Karpas-422 (cell line): ENCODE results near the gene CACNA1E. TPM values are rescaled to one million over a fixed set of nuclear protein-coding genes. Genes with fewer than 3 reads are reported as not detected.

Experiments used
- DNase-seq: peaks from one replicate; pipeline ENCODE4 v3.0.0-alpha.2; 2015
- H2AFZ ChIP-seq: fragments of 200-600 bp; sonication (generic); 2 replicates; pipeline ENCODE4 v1.6.1; 2014; ENCODE audit warnings: antibody characterized with exemption, low read length, mixed read lengths
- H3K27ac ChIP-seq: fragments of 200-600 bp; sonication (generic); 2 replicates; pipeline ENCODE4 v1.5.1; 2014; ENCODE audit warnings: mild to moderate bottlenecking, low read length, moderate library complexity
- H3K27me3 ChIP-seq: fragments of 200-600 bp; sonication (generic); 2 replicates; pipeline ENCODE4 v1.6.1; 2014; ENCODE audit warnings: low read length, mixed read lengths
- H3K36me3 ChIP-seq: fragments of 200-600 bp; sonication (generic); 2 replicates; pipeline ENCODE4 v1.6.1; 2014; ENCODE audit warnings: low read length, mixed read lengths; ENCODE audit not compliant: insufficient read depth
- H3K4me1 ChIP-seq: fragments of 200-600 bp; sonication (generic); 2 replicates; pipeline ENCODE4 v1.6.1; 2014; ENCODE audit warnings: mild to moderate bottlenecking, low read length, mixed read lengths
- H3K4me2 ChIP-seq: fragments of 200-600 bp; sonication (generic); 2 replicates; pipeline ENCODE4 v1.6.1; 2014; ENCODE audit warnings: low read length, low read depth, mild to moderate bottlenecking; ENCODE audit not compliant: poor library complexity, severe bottlenecking
- H3K4me3 ChIP-seq: fragments of 200-600 bp; sonication (generic); 2 replicates; pipeline ENCODE4 v1.5.1; 2014; ENCODE audit warnings: mild to moderate bottlenecking, antibody characterized with exemption, low read length, mixed read lengths
- H3K79me2 ChIP-seq: fragments of 200-600 bp; sonication (generic); 2 replicates; pipeline ENCODE4 v1.6.1; 2014; ENCODE audit warnings: mild to moderate bottlenecking, low read length, mixed read lengths
- H3K9ac ChIP-seq: fragments of 200-600 bp; sonication (generic); 2 replicates; pipeline ENCODE4 v1.6.0; 2014; ENCODE audit warnings: low read length
- H3K9me2 ChIP-seq: fragments of 200-600 bp; sonication (generic), shearing (Covaris generic); replicated peaks from 2 replicates; pipeline ENCODE4 v1.6.0; 2014; ENCODE audit warnings: mild to moderate bottlenecking, low read length, moderate library complexity; ENCODE audit not compliant: insufficient read depth
- H3K9me3 ChIP-seq: fragments of 300-700, 200-600 bp; sonication (generic); 2 replicates; pipeline ENCODE4 v1.6.1; 2014; ENCODE audit warnings: low read length, mixed read lengths
- H4K20me1 ChIP-seq: fragments of 200-600 bp; sonication (generic); 2 replicates; pipeline ENCODE4 v1.6.1; 2014; ENCODE audit warnings: mild to moderate bottlenecking, antibody characterized with exemption, low read length, low read depth; ENCODE audit not compliant: insufficient read depth
- total RNA-seq: library from RNA; depleted of rRNA; stranded (reverse); fragments of >200 nt; shearing (Covaris generic); gene quantifications from 2 replicates; pipeline ENCODE4 v1.2.3, GENCODE V29; 2014; ENCODE audit warnings: low replicate concordance

Gene CACNA1E
- total RNA-seq, 1 experiment from 2014 or later: not detected

- Histone ChIP-seq H3K27me3 (no peaks in the 10 kb centered on the region), H3K9me2 (no peaks in the 10 kb centered on the region), H3K79me2 (no peaks in the 10 kb centered on the region), H4K20me1 (no peaks in the 10 kb centered on the region), H3K4me3 (no peak overlapping the region), H3K36me3 (no peaks in the 10 kb centered on the region), H3K9ac (no peak overlapping the region), H2AFZ (no peak overlapping the region), H3K9me3 (no peaks in the 10 kb centered on the region), H3K27ac (no peak overlapping the region), H3K4me2 (no peak overlapping the region), H3K4me1 (no peaks in the 10 kb centered on the region)
- DNase-seq: no peak
Measured at GRCh38 chr1:181488866-181489265, 5.5 kb downstream of the CACNA1E start.

- Histone ChIP-seq H3K27me3 (no peaks in the 10 kb centered on the region), H3K4me1 (no peaks in the 10 kb centered on the region), H3K4me3 (no peak overlapping the region), H3K36me3 (no peaks in the 10 kb centered on the region), H3K79me2 (no peaks in the 10 kb centered on the region), H3K9me2 (no peaks in the 10 kb centered on the region), H4K20me1 (no peaks in the 10 kb centered on the region), H3K4me2 (no peak overlapping the region), H3K27ac (no peak overlapping the region), H3K9me3 (no peaks in the 10 kb centered on the region), H2AFZ (no peak overlapping the region), H3K9ac (no peak overlapping the region)
- no peak for DNase-seq
Measured at GRCh38 chr1:181490276-181490675, 7.0 kb downstream of the CACNA1E start.

GRCh38 chr1:181490740-181491712, 7.7 kb downstream of the CACNA1E start:
- H3K4me3 ChIP-seq: no peak overlapping the region
- no peaks in the 10 kb centered on the region for H3K9me3 ChIP-seq
- no peak overlapping the region for H3K27ac ChIP-seq

GRCh38 chr1:181493166-181493565, 9.8 kb downstream of the CACNA1E start:
- Histone ChIP-seq H3K9me2 (no peaks in the 10 kb centered on the region), H3K4me3 (no peak overlapping the region), H3K27me3 (no peaks in the 10 kb centered on the region), H3K9me3 (no peaks in the 10 kb centered on the region), H2AFZ (no peak overlapping the region), H3K27ac (no peak overlapping the region), H3K9ac (no peak overlapping the region), H3K79me2 (no peaks in the 10 kb centered on the region), H3K36me3 (no peaks in the 10 kb centered on the region), H4K20me1 (no peaks in the 10 kb centered on the region), H3K4me1 (no peaks in the 10 kb centered on the region), H3K4me2 (no peak overlapping the region)
- no peak for DNase-seq

More at GRCh38 chr1:181490740-181491712, 7.7 kb downstream of the CACNA1E start:
- no peaks in the 10 kb centered on the region for H3K4me1 ChIP-seq
- H3K9me2 ChIP-seq: no peaks in the 10 kb centered on the region
- no peak overlapping the region for H2AFZ ChIP-seq
- no peaks in the 10 kb centered on the region for H3K79me2 ChIP-seq
- H3K9ac ChIP-seq: no peak overlapping the region
- no peaks in the 10 kb centered on the region for H3K36me3 ChIP-seq
- no peak overlapping the region for H3K4me2 ChIP-seq
- no peak for DNase-seq
- no peaks in the 10 kb centered on the region for H4K20me1 ChIP-seq
- H3K27me3 ChIP-seq: no peaks in the 10 kb centered on the region

- Histone ChIP-seq H3K4me3 (no peak overlapping the region), H3K9me2 (no peaks in the 10 kb centered on the region), H3K36me3 (no peaks in the 10 kb centered on the region), H3K79me2 (no peaks in the 10 kb centered on the region), H3K27me3 (no peaks in the 10 kb centered on the region), H3K4me1 (no peaks in the 10 kb centered on the region), H4K20me1 (no peaks in the 10 kb centered on the region), H2AFZ (no peak overlapping the region), H3K27ac (no peak overlapping the region), H3K9ac (no peak overlapping the region), H3K4me2 (no peak overlapping the region), H3K9me3 (no peaks in the 10 kb centered on the region)
- no peak for DNase-seq
Measured at GRCh38 chr1:181493885-181494284, 10.6 kb downstream of the CACNA1E start.

GRCh38 chr1:181496759-181497158, 13.4 kb downstream of the CACNA1E start:
- no peaks in the 10 kb centered on the region for H3K27me3 ChIP-seq
- no peak for DNase-seq
- no peak overlapping the region for H3K4me3 ChIP-seq
- H3K9ac ChIP-seq: no peak overlapping the region
- H3K79me2 ChIP-seq: no peaks in the 10 kb centered on the region
- no peak overlapping the region for H2AFZ ChIP-seq
- no peaks in the 10 kb centered on the region for H3K9me2 ChIP-seq
- H4K20me1 ChIP-seq: no peaks in the 10 kb centered on the region
- H3K9me3 ChIP-seq: no peaks in the 10 kb centered on the region
- H3K4me1 ChIP-seq: no peaks in the 10 kb centered on the region
- no peaks in the 10 kb centered on the region for H3K36me3 ChIP-seq
- no peak overlapping the region for H3K27ac ChIP-seq
- H3K4me2 ChIP-seq: no peak overlapping the region

- Histone ChIP-seq H3K36me3 (no peaks in the 10 kb centered on the region), H3K9me2 (no peaks in the 10 kb centered on the region), H3K27ac (no peak overlapping the region), H3K79me2 (no peaks in the 10 kb centered on the region), H3K9me3 (no peaks in the 10 kb centered on the region), H4K20me1 (no peaks in the 10 kb centered on the region), H3K4me2 (no peak overlapping the region), H3K4me3 (no peak overlapping the region), H3K4me1 (no peaks in the 10 kb centered on the region), H3K27me3 (no peaks in the 10 kb centered on the region), H2AFZ (no peak overlapping the region), H3K9ac (no peak overlapping the region)
- peak; percentile 47 for DNase-seq
Measured at GRCh38 chr1:181497870-181498269, 14.6 kb downstream of the CACNA1E start.

GRCh38 chr1:181499825-181500224, 16.5 kb downstream of the CACNA1E start:
- Histone ChIP-seq H3K79me2 (no peaks in the 10 kb centered on the region), H2AFZ (no peak overlapping the region), H3K9ac (no peak overlapping the region), H3K4me1 (no peaks in the 10 kb centered on the region), H3K4me2 (no peak overlapping the region), H3K9me3 (no peaks in the 10 kb centered on the region), H3K36me3 (no peaks in the 10 kb centered on the region), H3K4me3 (no peak overlapping the region), H3K27me3 (no peaks in the 10 kb centered on the region), H4K20me1 (no peaks in the 10 kb centered on the region), H3K9me2 (no peaks in the 10 kb centered on the region), H3K27ac (no peak overlapping the region)
- no peak for DNase-seq
